ENCODE results near the gene MAP3K13.
"Not testable (repeated sequence)": the region's sequence is repeated elsewhere in the genome, so short reads cannot be mapped to it uniquely, and the experiment has no call there.

MAP3K13 gene

GRCh38 chr3:185342459-185343174, 20.3 kb upstream of the MAP3K13 start:
- peak; percentile 7 for DNase-seq

GRCh38 chr3:185347399-185347798, 15.5 kb upstream of the MAP3K13 start:
- DNase-seq, result no peak

GRCh38 chr3:185350841-185351240, 12.1 kb upstream of the MAP3K13 start:
- DNase-seq, result no peak

- DNase-seq, result no peak
These were observed 11.5 kb upstream of the MAP3K13 start for GRCh38 chr3:185351396-185351795.

- DNase-seq, result no peak
These were observed 9.7 kb upstream of the MAP3K13 start for GRCh38 chr3:185353225-185353624.

- peak; percentile 57 for DNase-seq
These were observed 8.9 kb upstream of the MAP3K13 start for GRCh38 chr3:185353823-185354614.

DNA sequence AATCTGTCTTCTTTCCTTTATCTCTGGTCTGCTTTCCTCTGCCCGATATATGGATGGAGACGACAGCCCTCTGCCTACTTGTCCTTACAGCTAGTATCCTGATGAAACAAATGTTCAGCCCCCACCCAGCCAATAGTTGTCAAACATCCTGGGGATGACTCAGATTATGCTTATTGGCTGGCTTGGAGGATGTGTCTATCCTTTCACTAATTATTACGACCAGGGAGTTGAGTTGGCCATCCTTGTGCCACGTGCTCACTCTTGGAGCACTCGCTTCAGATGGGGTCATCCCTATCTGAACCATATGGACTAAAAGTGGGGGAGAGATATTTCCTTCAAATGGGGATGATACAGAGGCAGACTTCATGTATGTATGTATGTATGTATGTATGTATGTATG, 6.4 kb upstream of the MAP3K13 start:
- DNase-seq, result no peak

GRCh38 chr3:185361920-185362319, 1.0 kb upstream of the MAP3K13 start:
- DNase-seq, result no peak

- DNase-seq, result no peak
These were observed 797 bp downstream of the MAP3K13 start for GRCh38 chr3:185363662-185364203.

- DNase-seq, result no peak
These were observed 2.5 kb downstream of the MAP3K13 start for GRCh38 chr3:185365291-185366073.

- no peak for DNase-seq
These were observed 3.1 kb downstream of the MAP3K13 start for GRCh38 chr3:185366074-185366335.

DNA sequence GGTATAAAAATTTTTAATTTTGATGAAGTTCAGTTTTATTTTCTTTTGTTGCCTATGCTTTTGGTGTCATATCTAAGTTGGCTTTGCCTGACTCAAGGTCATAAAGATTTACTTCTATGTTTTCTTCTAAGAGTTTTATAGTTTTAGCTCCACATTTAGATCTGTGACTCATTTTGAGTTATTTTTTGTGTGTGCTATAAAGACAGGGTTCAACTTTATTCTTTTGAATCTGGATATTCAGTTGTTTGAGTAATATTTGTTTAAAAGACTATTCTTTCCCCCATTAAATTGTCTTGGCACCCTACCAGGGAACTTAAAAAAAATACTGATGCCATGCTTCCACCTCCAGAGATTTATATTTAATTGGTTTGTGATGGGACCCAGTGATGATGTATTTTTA, 4.0 kb downstream of the MAP3K13 start:
- DNase-seq, result no peak

- not testable (repeated sequence) for DNase-seq
These were observed 7.4 kb downstream of the MAP3K13 start for GRCh38 chr3:185370349-185370748.

DNA sequence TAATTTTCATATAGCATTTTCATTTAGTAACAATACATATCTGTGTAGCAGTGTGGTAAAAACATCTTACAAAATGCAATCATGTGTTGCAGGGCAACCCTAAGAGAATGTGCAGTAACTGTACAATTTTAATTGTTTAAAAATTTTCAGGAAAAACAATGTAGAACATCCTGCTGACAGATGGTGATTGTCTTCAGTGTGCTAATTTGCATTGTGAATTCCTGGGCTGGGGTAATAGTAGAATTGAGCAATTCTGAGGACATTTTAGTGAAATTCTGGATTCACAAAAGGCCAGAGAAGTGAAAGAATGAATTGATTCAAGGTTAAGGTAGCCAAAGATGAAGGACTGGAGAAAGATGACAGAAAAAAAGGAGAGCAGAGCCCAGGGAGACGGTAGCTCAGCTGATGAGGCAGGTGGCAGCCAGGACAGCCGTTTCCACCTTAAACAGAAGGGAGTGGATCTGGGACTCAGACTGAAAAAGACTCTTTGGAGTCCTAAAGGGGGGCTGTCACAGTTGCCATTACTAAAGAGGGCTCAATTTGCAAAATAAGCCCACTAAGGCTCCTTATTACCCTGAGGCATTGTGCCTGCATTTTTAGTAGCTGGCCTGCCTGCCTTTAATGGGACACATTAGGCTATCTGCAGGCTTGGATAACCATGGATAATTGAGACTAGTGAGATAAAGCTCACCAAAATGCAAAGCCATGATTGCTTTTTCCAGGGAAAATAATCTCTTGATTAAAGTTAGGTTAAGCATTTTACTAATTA, 8.6 kb downstream of the MAP3K13 start:
- no peak for DNase-seq

GRCh38 chr3:185381320-185382058, 18.6 kb downstream of the MAP3K13 start:
- no peak for DNase-seq

- DNase-seq, result no peak
These were observed 19.2 kb downstream of the MAP3K13 start for GRCh38 chr3:185382154-185382553.

GRCh38 chr3:185386515-185386914, 23.6 kb downstream of the MAP3K13 start:
- not testable (repeated sequence) for DNase-seq

GRCh38 chr3:185387646-185388045, 24.7 kb downstream of the MAP3K13 start:
- no peak for DNase-seq

GRCh38 chr3:185393055-185393454, 30.1 kb downstream of the MAP3K13 start:
- DNase-seq, result no peak

GRCh38 chr3:185397676-185398075, 34.7 kb downstream of the MAP3K13 start:
- no peak for DNase-seq

GRCh38 chr3:185399737-185400667, 37.1 kb downstream of the MAP3K13 start:
- DNase-seq, result no peak

Data from NCI-H226 (cell line).